ENCODE results near the gene ZNF268. TPM values are rescaled to one million over a fixed set of nuclear protein-coding genes. Genes with fewer than 3 reads are reported as not detected.

The ZNF268 gene
- polyA plus RNA-seq, 1 of the 3 experiments (the other 2 are of a cell fraction): 5.2 TPM

DNA sequence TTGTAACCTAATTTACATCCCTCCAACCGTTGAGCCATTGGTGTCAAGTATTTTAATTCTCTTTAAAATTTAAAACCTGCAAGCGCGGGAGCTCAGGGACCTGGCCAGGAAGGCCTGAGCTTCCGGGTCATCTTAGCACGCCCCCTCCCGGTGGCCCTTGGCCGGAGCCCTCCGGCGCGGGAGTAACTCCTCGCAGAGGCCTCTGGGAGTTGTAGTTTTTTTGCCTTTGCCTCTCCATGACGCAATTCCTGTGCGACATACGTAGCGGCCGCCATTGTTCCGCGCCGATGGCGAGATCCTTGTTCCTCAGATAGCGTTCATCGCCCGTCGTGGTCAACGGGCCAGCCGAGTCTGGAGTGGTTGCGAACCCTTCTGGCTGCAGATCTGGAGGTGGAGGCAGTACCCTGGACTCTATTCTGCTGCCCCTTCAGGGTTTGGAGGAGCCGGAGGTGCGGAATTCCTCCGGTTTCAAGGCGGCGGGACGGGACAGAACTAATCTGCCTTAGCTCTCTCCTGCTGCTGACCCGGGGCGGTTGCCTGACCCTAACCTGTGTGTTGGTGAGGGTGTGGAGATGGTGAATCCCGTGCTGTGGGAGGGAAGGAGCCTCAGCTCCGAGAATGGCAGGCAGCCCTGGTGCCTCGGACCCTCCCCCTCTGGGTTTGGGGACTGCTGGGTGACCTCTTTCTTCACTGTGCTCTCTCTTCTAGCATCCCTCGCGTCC, at the start of gene ZNF268 (continued):
- TF ChIP-seq YY1 (IDR thresholded peaks at IDR 0.05; ENCODE audit: low read depth): peak; percentile 93
- TF ChIP-seq SIN3A (IDR thresholded peaks at IDR 0.05; ENCODE audit: borderline replicate concordance, low read depth, low read length): 0 out of 2 replicates have a peak, but pooled peaks have one; percentile 60
- TF ChIP-seq NRF1 (IDR thresholded peaks at IDR 0.05; ENCODE audit: low read depth, low read length): no peak
- peak; percentile 68 for TF ChIP-seq MXI1 (IDR thresholded peaks at IDR 0.05; ENCODE audit: low read depth, low read length)
- TF ChIP-seq RXRA (IDR thresholded peaks at IDR 0.05; ENCODE audit: borderline replicate concordance, low read depth): no peak
- TF ChIP-seq POLR2AphosphoS5 (IDR thresholded peaks at IDR 0.05; ENCODE audit: low read depth, low read length): peak; percentile 79
- no peak for TF ChIP-seq USF2 (IDR thresholded peaks at IDR 0.05; ENCODE audit: borderline replicate concordance, low read depth, low read length)
- no peak for TF ChIP-seq RFX5 (IDR thresholded peaks at IDR 0.05; ENCODE audit: low read length)

GRCh38 chr12:133135747-133136146, 45.5 kb upstream of the ZNF268 start:
- Histone ChIP-seq H3K4me2 (no peak overlapping the region), H3K79me2 (ENCODE audit: insufficient read depth) (no peaks in the 10 kb centered on the region), H3K27me3 (ENCODE audit: insufficient read depth) (no peaks in the 10 kb centered on the region), H3K4me1 (ENCODE audit: control insufficient read depth in 1 of 2, insufficient read depth in 2 of 2, low read depth in 1 of 2, low read length in 1 of 2) (no peaks in the 10 kb centered on the region; a peak in 1 of 4 replicates), H3K27ac (ENCODE audit: low read depth in 2 of 2, low read length in 1 of 2) (no peak overlapping the region), H3K4me3 (ENCODE audit: low read depth in 2 of 2, low read length in 1 of 2) (no peak overlapping the region), H3K9me3 (no peaks in the 10 kb centered on the region), H3F3A (replicated peaks; ENCODE audit: insufficient read depth) (peaks cover 2% of the 10 kb centered on the region), H4K20me1 (ENCODE audit: insufficient read depth) (no peaks in the 10 kb centered on the region), H3K36me3 (replicated peaks in 1 of 2; ENCODE audit: control insufficient read depth in 1 of 2, insufficient read depth in 2 of 2, low read length in 1 of 2) (peaks cover 17 to 34% of the 10 kb centered on the region in 2 experiments), H2AFZ (ENCODE audit: low read depth) (no peak overlapping the region), H3K9me2 (no peaks in the 10 kb centered on the region), H3K9ac (no peak overlapping the region)
- ChIA-PET POLR2A (no interaction called here), CTCF (no interaction called here)
- WGBS (ENCODE audit: low lambda C conversion rate): 79% methylated on average over 2 of the region's 2 CpGs
- no peak for DNase-seq
- TF ChIP-seq RCOR1 (IDR thresholded peaks at IDR 0.05; ENCODE audit: low read length): no peak

GRCh38 chr12:133145981-133146380, 35.3 kb upstream of the ZNF268 start:
- Histone ChIP-seq H3K9ac (no peak overlapping the region), H3K4me1 (ENCODE audit: control insufficient read depth in 1 of 2, insufficient read depth in 2 of 2, low read depth in 1 of 2, low read length in 1 of 2) (no peaks in the 10 kb centered on the region), H3K9me2 (no peaks in the 10 kb centered on the region), H3K36me3 (replicated peaks in 1 of 2; ENCODE audit: control insufficient read depth in 1 of 2, insufficient read depth in 2 of 2, low read length in 1 of 2) (peaks cover 12 to 57% of the 10 kb centered on the region in 2 experiments), H3K4me3 (ENCODE audit: low read depth in 2 of 2, low read length in 1 of 2) (no peak overlapping the region; a peak in 1 of 4 replicates), H4K20me1 (ENCODE audit: insufficient read depth) (no peaks in the 10 kb centered on the region), H3K9me3 (0 out of 2 replicates have a peak, but pooled peaks cover 12% of the 10 kb centered on the region), H3K27ac (ENCODE audit: low read depth in 2 of 2, low read length in 1 of 2) (no peak overlapping the region), H3K27me3 (ENCODE audit: insufficient read depth) (no peaks in the 10 kb centered on the region), H2AFZ (ENCODE audit: low read depth) (no peak overlapping the region), H3F3A (replicated peaks; ENCODE audit: insufficient read depth) (no peaks in the 10 kb centered on the region), H3K4me2 (no peak overlapping the region), H3K79me2 (ENCODE audit: insufficient read depth) (no peaks in the 10 kb centered on the region)
- POLR2A ChIA-PET: no interaction called here
- TF ChIP-seq, protein P1, sequence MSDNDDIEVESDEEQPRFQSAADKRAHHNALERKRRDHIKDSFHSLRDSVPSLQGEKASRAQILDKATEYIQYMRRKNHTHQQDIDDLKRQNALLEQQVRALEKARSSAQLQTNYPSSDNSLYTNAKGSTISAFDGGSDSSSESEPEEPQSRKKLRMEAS (IDR thresholded peaks at IDR 0.05; ENCODE audit: low read depth): no peak
- TF ChIP-seq POLR2AphosphoS5 (IDR thresholded peaks at IDR 0.05; ENCODE audit: low read depth, low read length): no peak
- WGBS (ENCODE audit: low lambda C conversion rate): 92% methylated on average over 2 of the region's 2 CpGs
- CTCF ChIA-PET: no interaction called here
- no peak for DNase-seq

All from SK-N-SH (cell line).